Measurements from ENCODE around the gene GPR22. TPM values are rescaled to one million over a fixed set of nuclear protein-coding genes. Genes with fewer than 3 reads are reported as not detected.

Gene GPR22
- total RNA-seq, 1 experiment from 2014 or later, result not detected

GRCh38 chr7:107446531-107446930 is 23.3 kb upstream of the GPR22 start:
- Histone ChIP-seq H2BK120ac (ENCODE audit: low read depth, low read length, poor library complexity, severe bottlenecking) (no peak overlapping the region), H3K56ac (ENCODE audit: insufficient read length, low read depth, low read length) (no peak overlapping the region), H2BK15ac (ENCODE audit: low read depth, low read length) (no peak overlapping the region), H3K9ac (ENCODE audit: extremely low read depth, insufficient read length, low read length) (no peak overlapping the region), H4K91ac (ENCODE audit: insufficient read length, low read depth, low read length) (no peak overlapping the region), H3K23ac (ENCODE audit: insufficient read length, low read depth, low read length) (no peak overlapping the region), H3K23me2 (ENCODE audit: insufficient read length, low read depth, low read length, poor library complexity, severe bottlenecking) (no peaks in the 10 kb centered on the region), H3K4me2 (ENCODE audit: insufficient read depth, insufficient read length, low read length) (no peak overlapping the region), H2AK5ac (ENCODE audit: insufficient read length, low read length) (no peak overlapping the region), H3K4me1 (ENCODE audit: insufficient read depth, low read length) (no peaks in the 10 kb centered on the region), H3K9me3 (ENCODE audit: control insufficient read depth, low read depth, low read length) (no peaks in the 10 kb centered on the region), H3K18ac (ENCODE audit: insufficient read length, low read depth, low read length) (no peak overlapping the region), H3K14ac (ENCODE audit: insufficient read depth, low read length) (no peak overlapping the region), H3K79me1 (ENCODE audit: insufficient read depth, low read depth, low read length, poor library complexity, severe bottlenecking) (no peaks in the 10 kb centered on the region), H2BK12ac (ENCODE audit: insufficient read length, low read depth, low read length) (no peak overlapping the region), H3K27ac (ENCODE audit: insufficient read length, low read depth, low read length) (no peak overlapping the region), H4K20me1 (ENCODE audit: control insufficient read depth, insufficient read depth, insufficient read length) (no peaks in the 10 kb centered on the region), H3T11ph (ENCODE audit: low read length) (no peak overlapping the region), H2AFZ (ENCODE audit: low read length) (no peak overlapping the region), H4K8ac (replicated peaks; ENCODE audit: insufficient read length, low read depth, low read length) (no peak overlapping the region), H2BK20ac (ENCODE audit: low read depth, low read length, poor library complexity, severe bottlenecking) (no peak overlapping the region), H3K27me3 (ENCODE audit: insufficient read depth, low read length) (no peaks in the 10 kb centered on the region), H3K79me2 (ENCODE audit: insufficient read depth, low read length) (no peaks in the 10 kb centered on the region), H3K4ac (ENCODE audit: low read depth, low read length) (no peak overlapping the region), H4K5ac (ENCODE audit: insufficient read length, low read depth, low read length) (no peak overlapping the region), H2BK5ac (ENCODE audit: insufficient read length, low read length) (no peak overlapping the region)
- no CpG with 5 or more reads among the region's 1 CpG for WGBS (ENCODE audit: extremely low coverage, insufficient read length, low lambda C conversion rate)
- Mint-ChIP-seq H3K4me1 (no peaks in the 10 kb centered on the region), H3K4me3 (no peak overlapping the region), H3K27me3 (ENCODE audit: low read depth) (no peaks in the 10 kb centered on the region), H3K27ac (no peak overlapping the region), H3K9me3 (peaks cover 0 to 1% of the 10 kb centered on the region in 2 experiments; a peak in 1 of 5 replicates), H3K36me3 (ENCODE audit: insufficient read depth in 1 of 3, low read depth in 3 of 3) (peaks cover 0 to 1% (median 0%) of the 10 kb centered on the region in 3 experiments; a peak in 1 of 7 replicates)
- no peak for TF ChIP-seq CTCF (conservative IDR thresholded peaks at IDR 0.05)
- DNase-seq, result no peak

Measured in H9 (cell line).